Bone marrow (tissue), 2 donors: ENCODE measurements around the gene FBXO17.
A peak's percentile ranks its signal among the peaks of the same experiment; 100 is the strongest.
"Not testable (repeated sequence)": the region's sequence is repeated elsewhere in the genome, so short reads cannot be mapped to it uniquely, and the experiment has no call there.

Experiments used
- DNase-seq, 2 donors: peaks; one replicate each; lab custom pipeline; 2025; lab: John Stamatoyannopoulos, UW

FBXO17 gene

DNA sequence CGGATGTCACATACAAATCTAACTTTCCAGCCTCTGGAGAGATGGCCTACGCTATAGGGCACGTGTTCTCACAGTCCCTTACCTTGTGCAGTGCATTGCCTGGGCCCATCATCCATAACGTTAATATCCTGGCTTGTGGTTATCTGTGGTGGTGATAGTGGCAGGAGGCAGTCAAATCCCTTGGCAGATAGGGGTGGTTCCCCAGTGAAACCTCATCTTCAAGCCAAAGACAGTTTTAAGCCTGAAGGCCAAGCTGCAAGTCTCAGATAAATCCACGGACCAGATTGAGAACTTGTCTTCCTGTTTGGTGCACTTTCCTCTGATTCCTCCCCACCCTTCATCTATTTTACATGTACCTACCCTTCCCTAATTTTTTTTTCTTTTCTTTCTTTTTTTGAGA, 4.3 kb upstream of the FBXO17 start:
- no peak for DNase-seq

DNA sequence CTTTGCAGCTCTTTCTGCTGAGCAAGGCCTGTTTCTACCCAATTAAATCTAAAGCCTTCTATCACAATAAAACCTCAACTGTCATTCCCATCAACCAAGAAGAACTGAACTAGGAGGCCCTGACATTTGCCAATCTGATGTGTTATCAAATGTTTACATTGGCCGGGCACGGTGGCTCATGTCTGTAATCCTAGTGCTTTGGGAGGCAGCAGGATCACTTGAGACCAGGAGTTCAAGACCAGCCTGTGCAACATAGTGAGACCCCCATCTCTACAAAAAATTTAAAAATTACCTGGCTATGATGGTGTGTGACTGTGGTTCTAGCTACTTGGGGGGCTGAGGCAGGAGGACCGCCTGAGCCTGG, 2.8 kb upstream of the FBXO17 start:
- no peak for DNase-seq

- DNase-seq: no peak
Measured at GRCh38 chr19:38977445-38978325, 2.1 kb upstream of the FBXO17 start.

GRCh38 chr19:38975861-38976271, 324 bp upstream of the FBXO17 start:
- DNase-seq: no peak

DNA sequence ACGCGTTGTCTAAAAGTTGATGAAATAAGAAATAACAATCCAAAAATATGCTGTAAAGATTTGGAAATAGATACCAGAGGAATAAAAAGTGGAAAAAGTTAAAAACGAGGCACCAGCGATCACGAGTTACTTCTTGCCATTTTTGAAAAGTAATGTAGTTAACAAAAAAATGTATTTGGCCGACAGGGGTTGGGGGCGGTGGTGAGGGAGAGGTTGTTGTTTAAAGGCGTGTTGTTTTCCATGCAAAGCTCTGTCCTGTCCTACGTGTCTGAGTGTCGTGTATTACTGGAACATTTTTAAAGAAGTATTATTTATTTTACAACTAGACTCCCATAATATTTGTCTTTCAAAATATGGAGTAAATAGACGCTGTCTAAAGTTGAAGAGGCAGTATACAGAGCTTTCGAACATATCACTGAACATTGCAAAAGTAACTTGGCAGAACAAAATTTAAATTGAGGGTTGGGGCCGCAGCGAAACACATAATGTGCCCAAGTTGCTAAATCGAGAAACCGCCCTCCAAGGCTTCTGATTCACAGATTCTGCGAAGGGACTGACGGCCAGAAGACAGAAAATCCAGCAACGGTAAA, 823 bp downstream of the FBXO17 start:
- no peak for DNase-seq

GRCh38 chr19:38971672-38972071, 3.9 kb downstream of the FBXO17 start:
- DNase-seq: no peak

GRCh38 chr19:38970664-38971532, 4.6 kb downstream of the FBXO17 start:
- no peak for DNase-seq

GRCh38 chr19:38966149-38966548, 9.4 kb downstream of the FBXO17 start:
- DNase-seq: not testable (repeated sequence)

GRCh38 chr19:38964738-38965137, 10.8 kb downstream of the FBXO17 start:
- no peak for DNase-seq

- DNase-seq: no peak
Measured at GRCh38 chr19:38959618-38960017, 15.9 kb downstream of the FBXO17 start.

- DNase-seq: no peak
Measured at GRCh38 chr19:38958301-38958700, 17.2 kb downstream of the FBXO17 start.

GRCh38 chr19:38956264-38956663, 19.3 kb downstream of the FBXO17 start:
- no peak for DNase-seq

DNA sequence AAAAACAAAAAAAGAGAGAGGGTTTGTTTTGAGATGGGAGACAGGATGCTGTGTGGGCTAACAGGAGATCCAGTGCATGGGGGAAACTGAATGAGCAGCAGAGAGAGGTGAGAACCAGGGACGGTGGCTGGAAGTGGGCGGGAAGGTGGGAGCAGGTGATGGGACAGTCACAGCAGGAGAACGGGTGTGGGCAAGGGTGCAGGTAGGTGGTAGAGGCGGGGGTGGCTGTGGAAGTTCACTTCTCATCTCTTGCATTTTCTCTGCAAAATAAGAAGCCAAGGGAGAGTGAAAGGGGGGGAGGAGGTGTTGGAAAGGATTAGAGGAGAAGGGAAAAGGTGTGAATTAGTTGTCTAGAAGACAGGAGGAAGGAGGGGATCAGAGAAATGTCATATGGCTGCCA, 21.9 kb downstream of the FBXO17 start:
- DNase-seq: no peak

GRCh38 chr19:38952395-38953165, 23.0 kb downstream of the FBXO17 start:
- DNase-seq: peak in 1 of 2 donors; percentile 31

DNA sequence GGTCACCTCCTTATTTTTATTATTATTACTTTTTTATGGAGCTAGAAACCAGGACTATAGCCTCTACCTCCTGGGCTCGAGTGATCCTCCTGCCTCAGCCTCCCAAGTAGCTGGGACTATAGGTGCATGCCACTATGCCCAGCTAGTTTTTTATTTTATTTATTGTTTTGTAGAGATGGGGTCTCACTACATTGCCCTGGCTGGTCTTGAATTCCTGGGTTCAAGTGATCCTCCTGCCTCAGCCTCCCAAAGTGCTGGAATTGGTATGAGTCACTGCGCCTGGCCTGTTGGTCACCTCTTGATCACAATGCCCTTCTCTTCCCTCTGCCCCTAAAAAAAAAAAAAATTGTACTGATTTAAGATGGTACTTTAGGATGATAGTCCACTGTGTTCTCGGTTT, 24.4 kb downstream of the FBXO17 start:
- no peak for DNase-seq

- peak in 1 of 2 donors; percentile 3 for DNase-seq
Measured at GRCh38 chr19:38949580-38950367, 25.8 kb downstream of the FBXO17 start.

- no peak for DNase-seq
Measured at GRCh38 chr19:38946229-38947010, 29.1 kb downstream of the FBXO17 start.

GRCh38 chr19:38945562-38946228, 29.8 kb downstream of the FBXO17 start:
- DNase-seq: no peak

GRCh38 chr19:38944981-38945506, 30.5 kb downstream of the FBXO17 start:
- DNase-seq: no peak
